SH-SY5Y (cell line): ENCODE measurements around the gene CARD10.

ENCODE experiments used
- GATA2 ChIP-seq: IDR thresholded peaks from 2 replicates; pipeline ENCODE4 v1.6.1; 2011; ENCODE audit warnings: mild to moderate bottlenecking, low read depth, low read length
- GATA3 ChIP-seq: IDR thresholded peaks from 2 replicates; pipeline ENCODE4 v1.6.1; 2011; ENCODE audit warnings: low read depth, mild to moderate bottlenecking, low read length, moderate library complexity

Gene CARD10

GRCh38 chr22:37461961-37462360 lies 57.3 kb downstream of the CARD10 start:
- TF ChIP-seq GATA2 (no peak), GATA3 (no peak)

DNA sequence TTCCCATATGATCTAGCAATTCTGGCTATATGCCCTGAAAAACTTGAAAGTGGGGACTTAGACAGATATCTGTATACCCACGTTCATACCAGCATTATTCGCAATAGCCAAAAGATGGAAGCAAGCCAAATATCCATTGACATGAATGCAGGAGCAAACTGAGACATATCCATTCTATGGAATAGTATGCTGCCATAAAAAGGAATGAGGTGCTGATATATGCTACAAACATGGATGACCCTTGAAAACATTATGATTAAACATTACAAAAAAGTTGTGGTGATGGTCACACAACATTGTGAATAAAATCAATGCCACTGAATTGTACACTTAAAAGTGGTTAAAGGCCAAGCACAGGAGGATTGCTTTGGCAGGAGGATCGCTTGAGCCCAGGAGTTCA lies 58.5 kb downstream of the CARD10 start:
- TF ChIP-seq GATA2 = no peak

DNA sequence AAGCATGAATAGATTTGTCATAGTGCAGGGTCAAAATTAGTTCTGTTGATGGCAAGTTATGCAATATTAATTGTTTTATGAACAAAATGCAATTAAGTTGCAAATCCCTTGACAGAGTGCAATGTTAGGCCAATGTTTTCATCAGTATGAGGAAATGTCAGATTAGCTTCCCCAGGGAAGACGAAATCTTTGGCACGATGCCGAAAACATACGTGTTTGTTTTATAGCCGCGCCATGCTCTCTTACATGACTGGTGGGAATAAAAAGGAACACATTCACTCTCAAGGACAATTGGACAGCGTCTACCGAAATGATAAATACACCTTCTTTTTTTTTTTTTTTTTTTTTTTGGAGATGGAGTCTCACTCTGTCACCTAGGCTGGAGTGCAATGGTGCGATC lies 60.0 kb downstream of the CARD10 start:
- no peak for TF ChIP-seq GATA2
- no peak for TF ChIP-seq GATA3

GRCh38 chr22:37457093-37457893 lies 61.9 kb downstream of the CARD10 start:
- TF ChIP-seq GATA2 = no peak
- no peak for TF ChIP-seq GATA3

DNA sequence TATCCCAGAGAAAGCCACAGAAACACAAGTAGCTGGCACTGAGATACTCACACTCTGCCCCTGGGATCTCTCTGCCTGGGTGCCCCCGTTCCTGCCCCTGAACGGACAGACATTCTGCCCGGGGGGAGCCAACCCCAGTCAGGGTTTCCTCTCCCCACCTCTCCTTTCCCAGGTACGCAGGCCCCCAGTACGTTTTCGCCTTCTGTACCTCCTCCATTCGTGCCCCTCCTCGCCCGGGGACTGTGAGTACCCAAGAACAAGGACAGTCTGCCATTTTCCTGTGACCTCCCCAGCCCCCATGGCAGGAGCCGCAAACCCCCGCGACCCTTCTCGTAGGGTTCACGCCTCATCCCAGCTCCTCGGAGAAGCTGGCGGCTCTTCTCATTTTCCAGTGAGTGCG lies 62.9 kb downstream of the CARD10 start:
- TF ChIP-seq GATA2 (no peak), GATA3 (no peak)

DNA sequence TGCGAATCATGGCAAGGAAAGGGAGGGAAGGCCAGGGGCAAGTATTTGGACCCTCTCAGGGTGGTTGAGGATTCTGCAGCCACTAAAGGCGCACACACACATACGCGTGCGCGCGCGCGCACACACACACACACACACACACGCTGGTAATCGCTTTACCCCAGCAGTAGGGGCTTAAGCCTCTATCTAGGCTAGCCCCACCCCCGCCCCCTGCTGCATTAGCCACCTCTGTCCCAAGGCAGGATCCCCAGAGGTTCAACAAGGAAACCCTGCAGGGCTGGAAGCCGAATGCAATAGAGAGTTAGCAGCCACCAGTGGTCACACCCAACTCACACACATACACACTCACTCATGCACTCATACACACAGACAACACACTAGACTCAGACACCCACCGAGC lies 63.3 kb downstream of the CARD10 start:
- TF ChIP-seq GATA2 = no peak
- no peak for TF ChIP-seq GATA3

DNA sequence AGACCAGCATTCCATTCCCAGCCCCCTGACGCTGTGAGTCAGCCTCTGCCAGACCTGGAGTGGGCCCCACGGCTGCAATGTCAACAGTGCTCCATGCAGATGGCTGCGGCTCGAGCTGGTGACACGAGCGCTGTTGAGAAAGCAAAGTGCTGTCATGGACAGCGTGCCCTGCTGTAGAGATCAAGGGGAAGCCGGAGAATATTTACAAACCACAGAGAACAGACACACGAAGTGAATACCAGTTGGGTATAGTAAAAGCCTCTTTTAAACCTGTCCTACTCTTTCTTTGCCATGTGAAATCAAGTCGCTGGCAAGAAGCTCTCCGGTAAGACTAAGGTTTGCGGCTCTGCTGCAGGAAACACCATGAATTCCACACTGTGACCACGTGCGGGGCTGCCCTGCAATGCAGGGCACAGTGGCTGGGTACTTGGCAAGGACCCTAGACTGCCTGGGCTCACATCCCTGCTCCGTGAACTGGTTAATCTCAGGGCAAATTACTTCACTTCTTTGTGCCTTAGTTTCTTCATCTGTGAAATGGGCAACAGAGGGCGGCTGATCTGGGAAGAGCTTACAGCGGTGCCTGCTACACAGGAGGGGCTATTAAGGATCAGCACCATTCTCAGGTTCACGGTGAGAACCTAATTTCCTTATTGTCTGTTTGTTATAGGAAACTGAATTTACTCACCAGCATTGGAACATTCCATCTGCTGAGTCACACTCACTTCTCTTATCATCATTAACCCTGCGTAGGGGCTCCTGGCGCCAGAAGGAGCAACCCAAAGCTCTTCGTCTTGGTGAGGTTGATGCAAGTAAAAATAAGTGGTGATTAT lies 64.1 kb downstream of the CARD10 start:
- no peak for TF ChIP-seq GATA2
- TF ChIP-seq GATA3 = no peak

GRCh38 chr22:37453696-37454095 lies 65.5 kb downstream of the CARD10 start:
- TF ChIP-seq GATA3 = no peak
- no peak for TF ChIP-seq GATA2

DNA sequence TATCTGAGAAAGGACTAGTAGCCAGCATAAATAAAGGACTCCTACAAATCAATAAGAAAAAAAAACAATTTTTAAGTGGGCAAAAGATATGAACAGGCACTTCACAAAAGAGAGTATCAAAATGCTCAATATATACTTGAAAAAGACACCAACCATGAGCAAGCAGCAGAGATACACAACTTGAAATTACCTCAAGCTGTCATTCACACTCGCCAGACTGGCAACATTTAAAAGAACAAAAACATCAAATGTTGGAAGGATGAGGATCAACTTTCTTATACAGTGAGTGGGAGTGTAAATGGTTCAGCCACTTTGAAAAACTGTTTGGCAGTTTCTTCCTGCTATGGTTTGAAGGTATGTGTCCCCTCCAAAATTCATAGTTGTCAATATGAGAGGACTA lies 68.0 kb downstream of the CARD10 start:
- TF ChIP-seq GATA2 (no peak), GATA3 (no peak)

DNA sequence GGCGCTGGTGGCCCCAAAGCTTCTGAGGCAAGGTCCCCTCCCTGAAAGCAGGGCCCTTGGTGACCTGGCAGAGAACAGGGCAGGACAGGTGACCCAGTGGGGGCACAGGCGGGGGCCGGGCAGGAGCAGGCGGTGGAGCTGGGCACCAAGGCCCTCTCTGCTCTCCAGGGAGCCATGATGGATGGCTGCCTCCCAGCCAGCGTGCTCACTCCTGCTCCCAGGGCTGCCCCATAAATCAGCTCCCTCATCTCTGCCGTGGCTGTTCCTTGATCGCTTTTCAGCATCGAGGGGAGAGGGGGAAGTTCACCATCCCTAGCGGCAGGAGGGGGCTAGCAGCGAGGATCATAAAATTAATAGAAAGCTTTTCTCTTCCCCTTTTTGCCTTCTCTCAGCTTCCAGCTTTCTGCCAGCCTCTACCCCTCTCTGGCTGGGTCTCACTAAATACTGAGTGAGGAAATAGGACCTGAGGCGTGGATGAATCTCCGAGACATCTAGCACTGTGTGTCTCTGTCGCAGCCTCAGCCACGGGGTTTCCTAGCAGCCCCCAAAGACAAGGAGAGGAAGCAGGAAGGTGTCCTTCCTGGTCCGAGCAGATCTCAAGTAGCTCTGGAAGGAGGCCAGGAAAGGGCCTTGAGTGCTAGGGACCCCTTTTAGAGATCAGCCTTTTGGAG lies 69.7 kb downstream of the CARD10 start:
- TF ChIP-seq GATA2 (peak; percentile 64), GATA3 (no peak)

DNA sequence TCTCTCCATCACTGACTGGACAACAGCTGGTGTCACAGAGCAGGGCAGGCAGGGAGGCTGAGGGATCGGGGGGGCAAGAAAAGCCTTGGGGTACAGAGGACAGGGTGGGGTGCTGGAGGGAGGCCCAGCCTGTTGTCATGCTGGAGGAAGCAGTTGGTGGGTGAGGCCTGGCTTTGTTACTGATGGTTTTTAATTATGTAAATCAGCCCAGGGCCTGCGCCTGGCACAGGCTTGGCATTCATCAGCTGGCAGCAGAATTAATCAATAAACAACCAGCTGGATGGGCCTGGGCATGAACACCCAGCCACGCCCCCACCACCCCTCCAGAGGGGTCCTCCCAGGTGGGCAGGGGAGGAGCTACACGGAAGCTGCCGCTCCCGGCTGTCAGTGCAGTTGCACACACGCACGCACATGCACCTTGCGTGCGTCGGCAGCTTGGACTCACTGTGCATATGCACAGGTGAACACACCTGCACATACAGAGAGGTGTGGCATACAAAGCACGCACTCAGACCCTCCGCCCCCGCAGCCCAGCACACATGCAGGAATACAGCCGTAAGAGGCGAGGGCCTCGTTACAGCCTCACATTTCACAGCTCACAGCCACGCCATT lies 70.6 kb downstream of the CARD10 start:
- TF ChIP-seq GATA2 = no peak
- no peak for TF ChIP-seq GATA3

- TF ChIP-seq GATA2 = no peak
- no peak for TF ChIP-seq GATA3
Observed at GRCh38 chr22:37445501-37445900, 73.7 kb downstream of the CARD10 start.

DNA sequence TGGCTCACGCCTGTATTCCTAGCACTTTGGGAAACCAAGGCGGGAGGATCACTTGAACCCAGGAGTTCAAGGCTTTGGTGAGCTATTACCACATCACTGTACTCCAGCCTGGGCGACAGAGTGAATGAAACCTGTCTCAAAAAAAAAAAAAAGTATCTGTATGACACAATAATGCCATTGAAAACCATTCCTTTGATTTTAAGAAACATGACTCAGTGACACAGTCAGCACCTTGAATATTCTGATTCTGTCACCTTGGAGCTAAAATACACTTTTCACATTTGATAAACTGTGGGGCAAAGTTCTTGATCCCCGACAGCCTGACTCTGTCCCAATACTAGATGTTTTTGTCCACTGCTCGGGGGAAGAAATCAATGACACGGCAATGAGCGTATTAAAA lies 75.2 kb downstream of the CARD10 start:
- TF ChIP-seq GATA2 (no peak), GATA3 (no peak)

DNA sequence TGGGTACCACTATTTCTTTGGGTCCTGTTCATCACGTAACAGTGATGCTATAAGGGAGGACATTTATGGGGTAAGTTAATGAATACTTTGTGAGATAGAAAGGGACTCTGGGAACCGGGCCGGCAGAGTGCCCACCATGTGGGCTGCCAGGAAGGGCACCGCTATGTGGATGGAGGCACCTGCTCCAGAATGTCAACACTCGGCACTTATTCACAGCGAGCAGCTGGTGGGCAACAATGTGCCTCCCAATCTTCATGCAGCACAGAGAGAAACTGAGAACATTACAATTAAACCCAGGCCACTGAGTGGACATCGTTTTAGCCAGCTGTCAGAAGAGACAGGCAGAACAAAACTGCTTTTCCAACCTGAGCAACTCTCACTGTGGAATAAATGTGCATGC lies 76.1 kb downstream of the CARD10 start:
- TF ChIP-seq GATA2 (no peak), GATA3 (no peak)
